ENCODE measurements around the gene MYPN. TPM values are rescaled to one million over a fixed set of nuclear protein-coding genes. Genes with fewer than 3 reads are reported as not detected.

MYPN gene
- polyA plus RNA-seq (2013, experiment 1 of 2): not detected
- 0.01 TPM for polyA plus RNA-seq (2013, experiment 2 of 2)

DNA sequence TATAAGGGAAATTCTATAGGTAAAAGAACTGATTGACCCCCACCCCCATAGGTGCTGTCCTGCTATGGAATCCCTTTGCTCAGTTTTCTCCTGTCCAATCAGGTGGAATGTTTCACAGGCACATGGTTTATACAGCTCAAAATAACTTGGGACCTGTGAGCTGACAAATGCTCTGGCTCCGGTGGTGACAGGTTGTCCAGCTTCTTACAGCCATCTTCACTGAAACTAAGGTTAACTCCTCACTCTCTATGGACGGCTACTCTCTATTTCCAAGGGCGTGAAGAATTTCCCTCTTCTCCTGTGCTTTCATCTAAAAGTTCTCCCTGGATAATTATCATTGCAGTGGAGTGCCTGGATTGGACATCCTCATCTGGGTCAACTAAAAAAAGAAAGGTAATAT, at the start of gene MYPN:
Gene MYPN (plus strand): TSS at position 158 of the 400 bp plus-strand sequence. CDS start 11,951 bp downstream, outside the sequence.
- H3K23ac ChIP-seq (ENCODE audit: low read length in 2 of 2): no peak within 1 kb of the TSS
- no peak within 1 kb of the TSS for H2AFZ ChIP-seq (ENCODE audit: low read depth, low read length)
- H3K14ac ChIP-seq (ENCODE audit: low read length in 2 of 2): no peak within 1 kb of the TSS

GRCh38 chr10:68067029-68067428, 42.3 kb upstream of the MYPN start:
- H3K14ac ChIP-seq (ENCODE audit: low read length in 2 of 2): no peak overlapping the region
- no peak overlapping the region for H3K4me2 ChIP-seq (ENCODE audit: low read length, poor library complexity, severe bottlenecking)
- no peak overlapping the region for H3K23ac ChIP-seq (ENCODE audit: low read length in 2 of 2)
- no peak overlapping the region for H4K8ac ChIP-seq (ENCODE audit: low read length)
- H3K4me3 ChIP-seq (ENCODE audit: insufficient read depth in 1 of 2, low read depth in 1 of 2, low read length in 2 of 2): no peak overlapping the region
- H3K9ac ChIP-seq (ENCODE audit: low read length): no peak overlapping the region
- no peak overlapping the region for H2BK15ac ChIP-seq (ENCODE audit: low read depth, poor library complexity, severe bottlenecking)
- no peaks in the 10 kb centered on the region for H3K27me3 ChIP-seq (ENCODE audit: control insufficient read depth in 1 of 2, insufficient read depth in 1 of 2, low read length in 2 of 2)
- WGBS: 96% methylated on average over 2 of the region's 4 CpGs
- H2BK12ac ChIP-seq (ENCODE audit: low read length in 2 of 2): no peak overlapping the region
- no peak overlapping the region for H2AK5ac ChIP-seq (ENCODE audit: low read length, severe bottlenecking)
- peaks cover 0 to 56% of the 10 kb centered on the region in 2 experiments for H3K36me3 ChIP-seq (ENCODE audit: control insufficient read depth in 1 of 2, insufficient read depth in 2 of 2, low read depth in 1 of 2, low read length in 2 of 2)
- peaks cover 7% of the 10 kb centered on the region for H3K79me1 ChIP-seq (replicated peaks; ENCODE audit: low read length, poor library complexity, severe bottlenecking)
- no peak overlapping the region for H2AFZ ChIP-seq (ENCODE audit: low read depth, low read length)
- no peak overlapping the region for H2BK120ac ChIP-seq (ENCODE audit: low read depth, low read length)
- no peak overlapping the region for H3K27ac ChIP-seq (ENCODE audit: low read length, poor library complexity, severe bottlenecking)
- H2BK5ac ChIP-seq (ENCODE audit: low read depth, low read length, poor library complexity, severe bottlenecking): no peak overlapping the region
- H3K9me3 ChIP-seq (ENCODE audit: control insufficient read depth, low read length): no peaks in the 10 kb centered on the region
- H3K4me1 ChIP-seq (ENCODE audit: control insufficient read depth, insufficient read depth, low read depth, low read length): no peaks in the 10 kb centered on the region
- no peak overlapping the region for H3K18ac ChIP-seq (ENCODE audit: low read depth in 1 of 2, low read length in 2 of 2)
- H3K4ac ChIP-seq (ENCODE audit: low read depth in 1 of 2, low read length in 2 of 2): no peak overlapping the region
- DNase-seq: no peak
- H4K91ac ChIP-seq (ENCODE audit: low read length): no peak overlapping the region

More for the DNA sequence above, at the start of gene MYPN:
- Histone ChIP-seq H2BK12ac (ENCODE audit: low read length in 2 of 2) (no peak within 1 kb of the TSS), H4K91ac (ENCODE audit: low read length) (no peak within 1 kb of the TSS), H3K9me3 (ENCODE audit: control insufficient read depth, low read length) (no peaks in the 10 kb centered on the region), H2BK120ac (ENCODE audit: low read depth, low read length) (no peak within 1 kb of the TSS), H2AK5ac (ENCODE audit: low read length, severe bottlenecking) (peak within 1 kb of the TSS; percentile 26), H3K4me3 (ENCODE audit: insufficient read depth in 1 of 2, low read depth in 1 of 2, low read length in 2 of 2) (no peak within 1 kb of the TSS), H3K27me3 (ENCODE audit: control insufficient read depth in 1 of 2, insufficient read depth in 1 of 2, low read length in 2 of 2) (no peaks in the 10 kb centered on the region), H2BK5ac (ENCODE audit: low read depth, low read length, poor library complexity, severe bottlenecking) (no peak within 1 kb of the TSS), H2BK15ac (ENCODE audit: low read depth, poor library complexity, severe bottlenecking) (no peak within 1 kb of the TSS), H3K18ac (ENCODE audit: low read depth in 1 of 2, low read length in 2 of 2) (no peak within 1 kb of the TSS), H3K27ac (ENCODE audit: low read length, poor library complexity, severe bottlenecking) (no peak within 1 kb of the TSS), H3K9ac (ENCODE audit: low read length) (no peak within 1 kb of the TSS), H3K79me1 (replicated peaks; ENCODE audit: low read length, poor library complexity, severe bottlenecking) (no peaks in the 10 kb centered on the region), H3K4me2 (ENCODE audit: low read length, poor library complexity, severe bottlenecking) (no peak within 1 kb of the TSS), H4K8ac (ENCODE audit: low read length) (no peak within 1 kb of the TSS), H3K4ac (ENCODE audit: low read depth in 1 of 2, low read length in 2 of 2) (no peak within 1 kb of the TSS), H3K36me3 (ENCODE audit: control insufficient read depth in 1 of 2, insufficient read depth in 2 of 2, low read depth in 1 of 2, low read length in 2 of 2) (no peaks in the 10 kb centered on the region), H3K4me1 (ENCODE audit: control insufficient read depth, insufficient read depth, low read depth, low read length) (peaks cover 6% of the 10 kb centered on the region)
- WGBS: 93% methylated on average over 1 of the region's 3 CpGs
- no peak for DNase-seq

GRCh38 chr10:68067508-68067907, 41.8 kb upstream of the MYPN start:
- 100% methylated on average over 2 of the region's 3 CpGs for WGBS
- Histone ChIP-seq H3K9me3 (ENCODE audit: control insufficient read depth, low read length) (no peaks in the 10 kb centered on the region), H3K9ac (ENCODE audit: low read length) (no peak overlapping the region), H3K27me3 (ENCODE audit: control insufficient read depth in 1 of 2, insufficient read depth in 1 of 2, low read length in 2 of 2) (no peaks in the 10 kb centered on the region), H2BK120ac (ENCODE audit: low read depth, low read length) (no peak overlapping the region), H3K18ac (ENCODE audit: low read depth in 1 of 2, low read length in 2 of 2) (no peak overlapping the region), H2BK5ac (ENCODE audit: low read depth, low read length, poor library complexity, severe bottlenecking) (no peak overlapping the region), H3K79me1 (replicated peaks; ENCODE audit: low read length, poor library complexity, severe bottlenecking) (peaks cover 7% of the 10 kb centered on the region), H3K4me2 (ENCODE audit: low read length, poor library complexity, severe bottlenecking) (no peak overlapping the region), H3K14ac (ENCODE audit: low read length in 2 of 2) (no peak overlapping the region), H3K27ac (ENCODE audit: low read length, poor library complexity, severe bottlenecking) (no peak overlapping the region), H3K4ac (ENCODE audit: low read depth in 1 of 2, low read length in 2 of 2) (no peak overlapping the region), H3K36me3 (ENCODE audit: control insufficient read depth in 1 of 2, insufficient read depth in 2 of 2, low read depth in 1 of 2, low read length in 2 of 2) (peaks cover 0 to 56% of the 10 kb centered on the region in 2 experiments), H2AK5ac (ENCODE audit: low read length, severe bottlenecking) (no peak overlapping the region), H4K8ac (ENCODE audit: low read length) (no peak overlapping the region), H3K4me1 (ENCODE audit: control insufficient read depth, insufficient read depth, low read depth, low read length) (no peaks in the 10 kb centered on the region), H2BK12ac (ENCODE audit: low read length in 2 of 2) (no peak overlapping the region), H3K23ac (ENCODE audit: low read length in 2 of 2) (no peak overlapping the region), H2AFZ (ENCODE audit: low read depth, low read length) (no peak overlapping the region), H2BK15ac (ENCODE audit: low read depth, poor library complexity, severe bottlenecking) (no peak overlapping the region), H3K4me3 (ENCODE audit: insufficient read depth in 1 of 2, low read depth in 1 of 2, low read length in 2 of 2) (no peak overlapping the region), H4K91ac (ENCODE audit: low read length) (no peak overlapping the region)
- no peak for DNase-seq

- Histone ChIP-seq H3K36me3 (ENCODE audit: control insufficient read depth in 1 of 2, insufficient read depth in 2 of 2, low read depth in 1 of 2, low read length in 2 of 2) (peaks cover 0 to 27% of the 10 kb centered on the region in 2 experiments), H2BK12ac (ENCODE audit: low read length in 2 of 2) (no peak overlapping the region), H3K14ac (ENCODE audit: low read length in 2 of 2) (no peak overlapping the region), H3K4me3 (ENCODE audit: insufficient read depth in 1 of 2, low read depth in 1 of 2, low read length in 2 of 2) (peak overlapping the region in 1 of 2 experiments; percentile 88), H4K8ac (ENCODE audit: low read length) (no peak overlapping the region), H2BK5ac (ENCODE audit: low read depth, low read length, poor library complexity, severe bottlenecking) (no peak overlapping the region), H2AFZ (ENCODE audit: low read depth, low read length) (no peak overlapping the region), H2BK120ac (ENCODE audit: low read depth, low read length) (no peak overlapping the region), H2AK5ac (ENCODE audit: low read length, severe bottlenecking) (no peak overlapping the region), H3K4ac (ENCODE audit: low read depth in 1 of 2, low read length in 2 of 2) (no peak overlapping the region), H2BK15ac (ENCODE audit: low read depth, poor library complexity, severe bottlenecking) (no peak overlapping the region), H3K4me1 (ENCODE audit: control insufficient read depth, insufficient read depth, low read depth, low read length) (no peaks in the 10 kb centered on the region), H3K79me1 (replicated peaks; ENCODE audit: low read length, poor library complexity, severe bottlenecking) (no peaks in the 10 kb centered on the region), H3K9ac (ENCODE audit: low read length) (peak overlapping the region; percentile 98), H3K4me2 (ENCODE audit: low read length, poor library complexity, severe bottlenecking) (peak overlapping the region; percentile 60), H3K23ac (ENCODE audit: low read length in 2 of 2) (no peak overlapping the region), H3K18ac (ENCODE audit: low read depth in 1 of 2, low read length in 2 of 2) (no peak overlapping the region), H3K9me3 (ENCODE audit: control insufficient read depth, low read length) (no peaks in the 10 kb centered on the region), H3K27me3 (ENCODE audit: control insufficient read depth in 1 of 2, insufficient read depth in 1 of 2, low read length in 2 of 2) (no peaks in the 10 kb centered on the region), H3K27ac (ENCODE audit: low read length, poor library complexity, severe bottlenecking) (no peak overlapping the region), H4K91ac (ENCODE audit: low read length) (no peak overlapping the region)
- WGBS: 3% methylated on average over 1 of the region's 3 CpGs
- DNase-seq: no peak
These were observed 35.7 kb upstream of the MYPN start for GRCh38 chr10:68073631-68074030.
